GM12878 (cell line): Measurements from ENCODE around the gene SLC39A1.

Experiments used
- CTCF ChIP-seq, 3 experiments: IDR thresholded peaks in 2 of 3; conservative IDR thresholded peaks in 1 of 3; 2 replicates each; pipeline ENCODE4 v1.5.1; 2011; ENCODE audit warnings: low read depth in 3 of 3, low read length in 3 of 3, mild to moderate bottlenecking in 3 of 3, control low read depth in 2 of 3, moderate library complexity in 2 of 3, inconsistent platforms in 1 of 3, mixed read lengths in 1 of 3; ENCODE audit not compliant: control insufficient read depth in 2 of 3, insufficient read depth in 1 of 3; ENCODE audit errors: extremely low read depth in 1 of 3
- POU2F2 ChIP-seq: IDR thresholded peaks from 3 replicates; pipeline ENCODE4 v1.6.1; 2011; ENCODE audit warnings: low read depth, mild to moderate bottlenecking, low read length, borderline replicate concordance
- ZNF207 ChIP-seq: fragments of 450-650 bp; IDR thresholded peaks from 2 replicates; pipeline ENCODE4 v1.6.1; 2014; ENCODE audit warnings: antibody characterized with exemption, mild to moderate bottlenecking, borderline replicate concordance

GRCh38 chr1:153912349-153912748, 51.0 kb downstream of the SLC39A1 start:
- no peak for TF ChIP-seq CTCF (IDR thresholded peaks at IDR 0.05 in 2 of 3, conservative IDR thresholded peaks at IDR 0.05 in 1 of 3; ENCODE audit: control insufficient read depth in 2 of 3, extremely low read depth in 1 of 3, insufficient read depth in 1 of 3, low read depth in 3 of 3, low read length in 3 of 3)
- no peak for TF ChIP-seq ZNF207
- no peak for TF ChIP-seq POU2F2
